Activated CD4-positive, alpha-beta T cell treated with anti-CD3 and anti-CD28 coated beads for 1 hour (primary cell): ENCODE measurements around the gene PRXL2A.

Experiments used
- DNase-seq: peaks from one replicate; pipeline ENCODE4 v3.0.0-alpha.2; 2020

The PRXL2A gene

GRCh38 chr10:80447436-80448190 lies 39.3 kb downstream of the PRXL2A start:
- no peak for DNase-seq

GRCh38 chr10:80448209-80448942 lies 40.0 kb downstream of the PRXL2A start:
- no peak for DNase-seq

GRCh38 chr10:80449520-80449919 lies 41.2 kb downstream of the PRXL2A start:
- DNase-seq: no peak

GRCh38 chr10:80451132-80451531 lies 42.8 kb downstream of the PRXL2A start:
- no peak for DNase-seq

- DNase-seq: no peak
Measured at GRCh38 chr10:80452069-80452468, 43.7 kb downstream of the PRXL2A start.

GRCh38 chr10:80452640-80453039 lies 44.3 kb downstream of the PRXL2A start:
- no peak for DNase-seq

GRCh38 chr10:80453056-80453841 lies 44.9 kb downstream of the PRXL2A start:
- no peak for DNase-seq

GRCh38 chr10:80453842-80454512 lies 45.6 kb downstream of the PRXL2A start, which contains the start of gene TSPAN14:
TSPAN14 (plus strand) TSS chr10:80454310; CDS start chr10:80489234, 34,924 bp downstream.
- peak; percentile 62 for DNase-seq

GRCh38 chr10:80454513-80455460 lies 46.4 kb downstream of the PRXL2A start:
- DNase-seq: no peak

- no peak for DNase-seq
Measured at GRCh38 chr10:80455461-80456349, 47.4 kb downstream of the PRXL2A start.

GRCh38 chr10:80457554-80458262 lies 49.4 kb downstream of the PRXL2A start:
- DNase-seq: no peak

- no peak for DNase-seq
Measured at GRCh38 chr10:80458263-80458625, 49.9 kb downstream of the PRXL2A start.

GRCh38 chr10:80458638-80459037 lies 50.3 kb downstream of the PRXL2A start:
- no peak for DNase-seq

- DNase-seq: peak; percentile 46
Measured at GRCh38 chr10:80459047-80459865, 50.9 kb downstream of the PRXL2A start.

GRCh38 chr10:80460399-80461207 lies 52.3 kb downstream of the PRXL2A start:
- no peak for DNase-seq

GRCh38 chr10:80461208-80462183 lies 53.1 kb downstream of the PRXL2A start:
- no peak for DNase-seq
